SK-N-SH (cell line): ENCODE data around the gene FBN1.

Source experiments
- CTCF ChIP-seq: fragments of 200-600 bp; sonication (generic); IDR thresholded peaks from 2 replicates; pipeline ENCODE4 v1.6.1; 2017; ENCODE audit warnings: antibody characterized with exemption, mild to moderate bottlenecking, moderate library complexity
- ELF1 ChIP-seq: IDR thresholded peaks from 2 replicates; pipeline ENCODE4 v1.4.0; 2012
- JUND ChIP-seq: IDR thresholded peaks from 2 replicates; pipeline ENCODE4 v1.4.0; 2012
- NFIC ChIP-seq: IDR thresholded peaks from 2 replicates; pipeline ENCODE4 v1.4.0; 2012; ENCODE audit warnings: borderline replicate concordance
- POLR2AphosphoS5 ChIP-seq: IDR thresholded peaks from 2 replicates; pipeline ENCODE4 v1.6.1; 2012; ENCODE audit warnings: low read depth, low read length
- USF2 ChIP-seq: fragments of 150-350 bp; IDR thresholded peaks from 2 replicates; pipeline ENCODE4 v1.6.1; 2017; ENCODE audit warnings: antibody characterized with exemption, low read length, low read depth, borderline replicate concordance
- YY1 ChIP-seq: IDR thresholded peaks from 2 replicates; pipeline ENCODE4 v1.4.0; 2012; ENCODE audit warnings: low read depth, mild to moderate bottlenecking

GRCh38 chr15:48614051-48614450 is 31.5 kb downstream of the FBN1 start:
- no peak for TF ChIP-seq POLR2AphosphoS5
- TF ChIP-seq NFIC: no peak
- TF ChIP-seq CTCF: no peak
- no peak for TF ChIP-seq ELF1
- no peak for TF ChIP-seq USF2
- TF ChIP-seq YY1: no peak
- TF ChIP-seq JUND: no peak
